ENCODE results near the gene PEPD.

PEPD gene

GRCh38 chr19:33407716-33408115 is 113.9 kb downstream of the PEPD start:
- DNase-seq (ENCODE audit: low read depth in 2 of 2) = no peak

- DNase-seq (ENCODE audit: low read depth in 2 of 2) = no peak
Observed at GRCh38 chr19:33407140-33407551, 114.4 kb downstream of the PEPD start.

GRCh38 chr19:33406521-33407139 is 115.0 kb downstream of the PEPD start:
- peak; percentile 72 to 73 for DNase-seq (ENCODE audit: low read depth in 2 of 2)

GRCh38 chr19:33405553-33406461 is 115.8 kb downstream of the PEPD start:
- no peak for DNase-seq (ENCODE audit: low read depth in 2 of 2)

GRCh38 chr19:33405254-33405552 is 116.4 kb downstream of the PEPD start:
- no peak for DNase-seq (ENCODE audit: low read depth in 2 of 2)

- DNase-seq (ENCODE audit: low read depth in 2 of 2) = no peak
Observed at GRCh38 chr19:33404506-33405253, 116.9 kb downstream of the PEPD start.

- no peak for DNase-seq (ENCODE audit: low read depth in 2 of 2)
Observed at GRCh38 chr19:33403973-33404304, 117.7 kb downstream of the PEPD start.

- no peak for DNase-seq (ENCODE audit: low read depth in 2 of 2)
Observed at GRCh38 chr19:33403221-33403972, 118.2 kb downstream of the PEPD start.

GRCh38 chr19:33402421-33403220 is 119.0 kb downstream of the PEPD start:
- no peak for DNase-seq (ENCODE audit: low read depth in 2 of 2)

- DNase-seq (ENCODE audit: low read depth in 2 of 2) = no peak
Observed at GRCh38 chr19:33401683-33402420, 119.7 kb downstream of the PEPD start.

GRCh38 chr19:33400856-33401682 is 120.5 kb downstream of the PEPD start:
- DNase-seq (ENCODE audit: low read depth in 2 of 2) = no peak

GRCh38 chr19:33399745-33400681 is 121.6 kb downstream of the PEPD start:
- DNase-seq (ENCODE audit: low read depth in 2 of 2) = no peak

GRCh38 chr19:33399081-33399744 is 122.4 kb downstream of the PEPD start:
- DNase-seq (ENCODE audit: low read depth in 2 of 2) = no peak

GRCh38 chr19:33398361-33399060 is 123.1 kb downstream of the PEPD start:
- DNase-seq (ENCODE audit: low read depth in 2 of 2) = no peak

GRCh38 chr19:33397536-33398360 is 123.8 kb downstream of the PEPD start:
- DNase-seq (ENCODE audit: low read depth in 2 of 2) = no peak
